Fibroblast of peridontal ligament (primary cell): Measurements from ENCODE around the gene ANXA6.
"Not testable (repeated sequence)": the region's sequence is repeated elsewhere in the genome, so short reads cannot be mapped to it uniquely, and the experiment has no call there.

Experiments
- DNase-seq: peaks from one replicate; pipeline ENCODE4 v3.0.0-alpha.2; 2010; ENCODE audit errors: extremely low read depth

ANXA6 gene

DNA sequence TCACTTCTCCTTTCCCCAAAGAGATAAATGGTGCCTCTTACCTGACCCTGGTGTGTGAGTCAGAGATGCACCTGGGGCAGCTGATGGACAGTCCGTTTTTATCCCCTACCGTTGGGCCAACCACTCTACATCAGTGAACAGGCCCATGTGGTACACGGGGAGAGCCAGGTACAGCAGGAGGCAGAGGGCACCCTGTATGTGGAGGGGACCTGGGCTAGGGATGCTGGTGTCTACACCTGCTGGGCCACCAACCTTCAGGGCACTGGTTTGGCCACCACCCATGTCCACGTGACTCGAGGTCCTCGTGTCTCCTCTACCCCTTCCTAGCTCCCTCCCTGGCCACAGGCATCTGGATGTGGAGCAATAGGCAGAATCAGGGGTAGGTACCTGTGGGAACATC is 22.7 kb upstream of the ANXA6 start:
- DNase-seq, result no peak

GRCh38 chr5:151179489-151179840 is 21.9 kb upstream of the ANXA6 start:
- DNase-seq, result no peak

- no peak for DNase-seq
These were observed 21.4 kb upstream of the ANXA6 start for GRCh38 chr5:151178777-151179488.

DNA sequence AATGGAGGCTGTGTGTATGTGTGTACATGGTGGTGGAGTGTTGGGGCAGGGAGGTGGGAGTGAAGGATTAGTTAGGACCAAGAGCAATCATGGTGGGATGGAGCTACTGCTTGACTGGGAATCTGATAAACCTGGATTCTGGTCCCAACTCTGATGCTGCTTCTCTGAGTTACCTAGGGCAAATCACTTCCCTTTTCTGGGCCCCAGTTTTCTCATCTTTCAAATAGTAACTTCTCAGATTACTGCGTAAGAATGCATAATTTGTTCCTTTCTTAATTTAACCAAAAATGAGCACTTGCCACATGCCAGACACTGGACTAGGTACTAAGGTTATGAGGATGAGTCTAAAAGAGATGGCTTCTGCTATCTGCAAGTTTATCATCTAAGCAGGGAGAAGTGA is 20.8 kb upstream of the ANXA6 start:
- no peak for DNase-seq

GRCh38 chr5:151176268-151176667 is 18.7 kb upstream of the ANXA6 start:
- not testable (repeated sequence) for DNase-seq

- no peak for DNase-seq
These were observed 17.1 kb upstream of the ANXA6 start for GRCh38 chr5:151174612-151175101.

DNA sequence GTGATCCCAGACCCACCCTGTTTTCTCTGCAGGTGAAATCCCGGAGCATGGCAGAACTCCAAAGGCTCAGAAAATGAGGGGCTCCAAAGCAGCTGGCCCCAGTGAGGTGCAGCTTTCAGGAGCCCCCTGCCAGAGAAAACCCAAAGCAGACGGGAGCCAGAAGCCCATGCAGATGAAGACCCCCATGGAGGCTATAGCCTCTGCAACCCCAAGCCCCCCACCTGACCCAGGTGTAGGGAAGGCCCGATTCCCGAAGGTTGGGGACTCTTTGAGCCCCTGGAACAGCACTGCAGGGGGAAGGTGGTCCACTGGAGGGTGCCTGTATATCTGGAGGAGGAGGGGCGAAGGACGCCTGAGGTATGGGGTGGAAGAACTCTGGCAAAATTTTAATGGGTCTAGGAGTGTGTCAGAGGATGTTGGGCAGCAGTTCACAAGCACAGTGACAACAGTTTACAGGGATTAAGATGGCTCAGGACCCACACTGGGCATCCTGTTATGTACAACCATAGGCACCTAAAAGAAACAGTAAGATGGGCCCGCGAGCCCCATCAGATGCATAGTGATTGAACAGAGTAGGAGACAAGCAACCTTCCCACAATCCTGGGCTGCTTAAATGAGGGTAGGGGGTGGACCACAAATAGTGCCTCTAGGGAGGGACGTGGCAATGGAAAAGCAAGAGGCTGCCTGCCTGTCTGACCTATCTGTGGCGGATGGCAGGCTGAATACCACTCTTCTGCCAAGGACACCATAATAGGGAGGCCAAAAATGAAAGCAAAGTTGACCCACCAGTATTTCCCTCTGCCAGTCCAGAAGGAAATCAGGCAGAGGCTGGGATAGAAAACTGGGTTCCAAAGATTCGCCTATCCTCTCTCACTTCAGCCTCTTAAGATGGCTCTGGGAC is 16.4 kb upstream of the ANXA6 start:
- no peak for DNase-seq

DNA sequence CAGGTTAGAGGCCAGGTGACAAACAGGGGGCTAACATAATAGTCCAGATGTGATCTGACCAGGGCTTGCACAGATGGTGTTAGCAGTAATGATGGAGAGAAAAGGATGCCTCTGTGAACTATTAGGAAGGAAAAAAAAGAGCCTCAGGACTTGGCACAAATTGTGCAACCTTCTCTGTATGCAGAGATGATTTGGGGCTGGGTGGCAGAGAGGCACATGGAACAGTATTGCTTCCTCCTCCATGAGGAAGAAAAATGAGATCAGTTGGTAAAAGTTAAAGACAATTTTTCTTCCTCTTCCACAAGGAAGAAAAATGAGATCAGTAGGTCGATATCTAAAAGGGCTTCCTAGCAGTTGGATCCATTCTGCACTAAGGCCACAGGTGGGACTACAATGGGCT is 13.9 kb upstream of the ANXA6 start:
- no peak for DNase-seq

DNA sequence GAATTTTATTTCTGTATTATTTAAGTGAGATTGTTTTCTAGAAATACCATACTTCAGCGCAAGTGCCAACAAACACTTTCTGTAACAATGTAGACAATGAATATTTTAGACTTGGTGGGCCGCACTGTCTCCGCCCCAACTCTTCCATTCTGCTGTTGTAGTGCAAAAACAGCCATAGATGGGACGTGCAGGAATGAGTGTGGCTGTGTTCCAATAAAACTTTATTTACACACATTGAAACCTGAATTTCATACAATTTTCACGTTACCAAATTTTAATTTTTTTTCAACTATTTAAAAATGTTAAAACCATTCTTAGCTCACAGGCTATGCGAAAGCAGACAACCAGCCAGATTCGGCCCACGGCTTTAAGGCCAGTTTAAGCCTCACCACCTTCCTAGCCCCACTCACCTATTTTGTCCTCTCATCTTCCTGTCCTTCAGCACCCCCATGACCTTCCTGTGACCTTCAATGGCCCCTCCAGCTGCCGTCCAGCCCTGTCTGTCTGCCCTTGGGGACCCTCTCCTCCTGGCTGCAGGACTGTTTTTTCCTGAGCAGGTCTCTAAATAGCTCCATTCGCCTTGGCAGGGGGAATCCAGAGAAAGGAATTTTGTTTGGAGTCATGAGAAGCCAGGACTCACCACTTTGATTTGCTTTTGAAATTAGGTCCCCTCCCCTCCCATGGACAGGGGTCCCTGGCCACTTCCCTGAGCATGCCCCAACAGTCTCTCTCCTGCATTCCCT is 11.2 kb upstream of the ANXA6 start:
- no peak for DNase-seq

- DNase-seq, result no peak
These were observed 9.4 kb upstream of the ANXA6 start for GRCh38 chr5:151167022-151167421.

GRCh38 chr5:151164687-151165392 is 7.3 kb upstream of the ANXA6 start:
- DNase-seq, result peak; percentile 85

GRCh38 chr5:151162776-151163175 is 5.2 kb upstream of the ANXA6 start:
- DNase-seq, result peak; percentile 49

DNA sequence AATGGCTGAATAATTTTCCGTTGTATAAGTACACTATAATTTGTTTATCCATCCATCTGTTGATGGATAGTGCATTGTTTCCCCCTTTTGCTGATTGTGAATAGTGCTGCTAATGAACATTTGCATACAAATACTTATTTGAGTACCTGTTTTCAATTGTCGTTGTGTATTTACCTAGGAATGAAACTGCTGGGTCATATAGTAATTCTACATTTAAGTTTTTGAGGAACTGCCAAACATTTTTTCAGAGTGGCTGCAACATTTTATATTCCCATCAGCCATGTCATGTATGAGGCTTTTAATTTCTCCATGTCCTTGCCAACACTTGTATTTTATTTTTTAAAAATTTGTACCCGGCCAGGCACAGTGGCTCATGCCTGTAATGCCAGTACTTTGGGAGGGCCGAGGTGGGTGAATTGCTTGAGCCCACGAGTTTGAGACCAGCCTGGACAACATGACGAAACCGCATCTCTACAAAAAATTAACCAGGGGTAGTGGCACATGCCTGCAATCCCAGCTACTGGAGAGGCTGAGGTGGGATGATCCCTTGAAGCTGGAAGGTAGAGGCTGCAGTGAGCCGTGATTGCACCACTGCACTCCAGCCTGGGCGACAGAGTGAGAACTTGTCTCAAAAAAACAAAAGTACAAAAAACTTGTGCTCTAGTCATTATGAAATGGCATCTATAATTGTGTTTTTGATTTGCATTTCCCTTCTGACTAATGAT is 2.2 kb upstream of the ANXA6 start:
- no peak for DNase-seq

DNA sequence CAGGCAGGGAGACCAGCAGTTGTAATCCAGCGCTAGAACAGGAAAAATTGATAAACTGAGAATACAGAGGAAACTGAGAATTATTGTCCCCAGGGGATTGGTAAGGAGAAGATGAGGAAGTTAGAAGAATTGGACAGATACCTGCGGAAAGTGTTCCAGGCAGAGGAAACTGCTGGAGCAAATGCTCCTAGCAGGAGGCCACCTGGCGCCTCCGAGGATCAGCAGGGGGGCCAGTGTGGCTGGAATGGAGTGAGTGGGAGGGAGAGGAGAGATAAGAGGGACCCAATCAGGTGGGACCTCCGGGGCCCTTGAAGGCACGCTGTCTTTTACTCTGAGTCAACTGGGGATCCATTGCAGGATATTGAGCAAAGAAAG is 695 bp upstream of the ANXA6 start:
- DNase-seq, result no peak

DNA sequence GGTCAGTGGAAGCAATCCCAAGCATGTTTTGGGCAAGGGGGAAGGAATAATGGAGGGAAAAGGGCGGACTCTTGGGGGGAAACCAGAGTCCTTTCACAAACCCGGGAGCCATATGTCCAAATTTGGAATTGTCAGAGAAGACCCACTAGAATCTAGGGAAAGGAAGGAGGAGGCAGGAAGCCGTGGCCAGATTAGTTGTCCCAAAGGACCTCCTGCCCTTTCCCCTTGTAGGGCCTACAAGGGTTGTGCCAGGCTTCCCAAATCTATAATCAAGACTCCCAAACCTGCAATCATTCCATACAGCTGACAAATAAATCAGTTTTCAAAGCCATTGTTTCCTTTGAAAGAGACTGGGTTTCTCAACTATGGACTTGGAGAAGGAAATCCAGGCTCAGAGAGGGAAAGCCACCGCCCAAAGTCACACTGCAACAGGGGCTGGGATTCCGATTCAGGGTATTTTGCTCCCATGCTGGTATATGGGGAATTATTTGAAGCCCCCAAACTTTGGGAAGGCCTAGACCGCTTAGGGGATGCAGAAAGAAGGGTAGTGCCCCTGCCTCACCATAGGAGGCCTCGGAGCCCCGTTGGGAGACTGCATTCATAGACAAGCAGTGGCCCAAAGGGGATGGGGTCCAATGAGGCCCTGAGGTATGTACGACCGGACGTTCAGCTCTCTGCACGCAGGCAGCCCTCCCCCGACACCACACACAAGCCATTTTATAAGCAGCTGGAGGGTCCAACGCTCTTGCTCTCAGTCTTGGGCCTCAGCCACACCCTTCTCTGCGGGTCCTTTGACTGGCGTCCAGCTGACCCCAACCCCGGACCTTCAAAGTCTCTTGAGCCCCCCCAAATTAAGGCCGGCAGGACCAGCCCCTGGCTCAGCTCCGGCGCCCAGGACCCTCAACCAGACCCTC is 815 bp downstream of the ANXA6 start:
- peak; percentile 55 for DNase-seq

GRCh38 chr5:151155775-151156506 is 1.6 kb downstream of the ANXA6 start:
- peak; percentile 61 for DNase-seq

GRCh38 chr5:151154931-151155774 is 2.4 kb downstream of the ANXA6 start:
- no peak for DNase-seq

- DNase-seq, result no peak
These were observed 3.8 kb downstream of the ANXA6 start for GRCh38 chr5:151153766-151154272.
